ENCODE results near the gene MRPL4. TPM values are rescaled to one million over a fixed set of nuclear protein-coding genes. Genes with fewer than 3 reads are reported as not detected.

MRPL4 gene
- total RNA-seq, 1 experiment from 2014 or later = 99.3 TPM

DNA sequence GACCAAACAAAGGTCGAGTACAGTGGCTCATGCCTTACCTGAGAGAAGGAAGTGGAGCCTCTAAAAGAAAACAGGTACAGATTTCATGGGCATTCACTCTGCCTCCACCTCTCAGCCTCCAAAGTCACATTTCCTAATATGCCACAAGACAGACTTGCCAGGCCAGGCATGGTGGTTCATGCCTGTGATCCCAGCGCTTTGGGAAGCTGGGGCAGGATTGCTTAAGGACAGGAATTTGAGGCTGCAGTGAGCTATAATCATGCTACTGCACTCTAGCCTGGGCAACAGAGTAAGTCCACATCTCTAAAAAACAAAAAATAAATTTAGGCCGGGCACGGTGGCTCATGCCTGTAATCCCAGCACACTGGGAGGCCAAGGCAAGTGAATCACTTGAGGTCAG lies 46.4 kb upstream of the MRPL4 start:
- H3K4ac ChIP-seq (ENCODE audit: low read depth, low read length) = no peak overlapping the region
- H2BK12ac ChIP-seq (ENCODE audit: insufficient read length, low read depth, low read length) = no peak overlapping the region
- peaks cover 14% of the 10 kb centered on the region in 2 experiments for H3K4me1 Mint-ChIP-seq
- H2AFZ ChIP-seq (ENCODE audit: low read length) = no peak overlapping the region
- H3K23me2 ChIP-seq (ENCODE audit: insufficient read length, low read depth, low read length, poor library complexity, severe bottlenecking) = no peaks in the 10 kb centered on the region
- no peak overlapping the region for H2BK5ac ChIP-seq (ENCODE audit: insufficient read length, low read length)
- H4K91ac ChIP-seq (ENCODE audit: insufficient read length, low read depth, low read length) = no peak overlapping the region
- H3K79me1 ChIP-seq (ENCODE audit: insufficient read depth, low read depth, low read length, poor library complexity, severe bottlenecking) = no peaks in the 10 kb centered on the region
- no peak overlapping the region for H3K18ac ChIP-seq (ENCODE audit: insufficient read length, low read depth, low read length)
- H3K9ac ChIP-seq (ENCODE audit: extremely low read depth, insufficient read length, low read length) = no peak overlapping the region
- H3K4me3 Mint-ChIP-seq = no peak overlapping the region
- no peaks in the 10 kb centered on the region for H3K9me3 ChIP-seq (ENCODE audit: control insufficient read depth, low read depth, low read length)
- H3K4me1 ChIP-seq (ENCODE audit: insufficient read depth, low read length) = 0 out of 2 replicates have a peak, but pooled peaks cover 2% of the 10 kb centered on the region
- H3K56ac ChIP-seq (ENCODE audit: insufficient read length, low read depth, low read length) = no peak overlapping the region
- H3T11ph ChIP-seq (ENCODE audit: low read length) = no peak overlapping the region
- H3K9me3 Mint-ChIP-seq = peaks cover 6 to 8% of the 10 kb centered on the region in 2 experiments; a peak in 2 of 5 replicates
- H4K8ac ChIP-seq (replicated peaks; ENCODE audit: insufficient read length, low read depth, low read length) = no peak overlapping the region
- no peak overlapping the region for H3K14ac ChIP-seq (ENCODE audit: insufficient read depth, low read length)
- H3K23ac ChIP-seq (ENCODE audit: insufficient read length, low read depth, low read length) = no peak overlapping the region
- H3K27ac Mint-ChIP-seq = no peak overlapping the region; a peak in 1 of 7 replicates
- TF ChIP-seq, protein P1, sequence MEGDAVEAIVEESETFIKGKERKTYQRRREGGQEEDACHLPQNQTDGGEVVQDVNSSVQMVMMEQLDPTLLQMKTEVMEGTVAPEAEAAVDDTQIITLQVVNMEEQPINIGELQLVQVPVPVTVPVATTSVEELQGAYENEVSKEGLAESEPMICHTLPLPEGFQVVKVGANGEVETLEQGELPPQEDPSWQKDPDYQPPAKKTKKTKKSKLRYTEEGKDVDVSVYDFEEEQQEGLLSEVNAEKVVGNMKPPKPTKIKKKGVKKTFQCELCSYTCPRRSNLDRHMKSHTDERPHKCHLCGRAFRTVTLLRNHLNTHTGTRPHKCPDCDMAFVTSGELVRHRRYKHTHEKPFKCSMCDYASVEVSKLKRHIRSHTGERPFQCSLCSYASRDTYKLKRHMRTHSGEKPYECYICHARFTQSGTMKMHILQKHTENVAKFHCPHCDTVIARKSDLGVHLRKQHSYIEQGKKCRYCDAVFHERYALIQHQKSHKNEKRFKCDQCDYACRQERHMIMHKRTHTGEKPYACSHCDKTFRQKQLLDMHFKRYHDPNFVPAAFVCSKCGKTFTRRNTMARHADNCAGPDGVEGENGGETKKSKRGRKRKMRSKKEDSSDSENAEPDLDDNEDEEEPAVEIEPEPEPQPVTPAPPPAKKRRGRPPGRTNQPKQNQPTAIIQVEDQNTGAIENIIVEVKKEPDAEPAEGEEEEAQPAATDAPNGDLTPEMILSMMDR (conservative IDR thresholded peaks at IDR 0.05) = no peak
- H2BK120ac ChIP-seq (ENCODE audit: low read depth, low read length, poor library complexity, severe bottlenecking) = no peak overlapping the region
- H3K27me3 Mint-ChIP-seq (ENCODE audit: low read depth) = peaks cover 7% of the 10 kb centered on the region; the same call in 1 of the 2 replicates
- H3K27ac ChIP-seq (ENCODE audit: insufficient read length, low read depth, low read length) = no peak overlapping the region
- H4K20me1 ChIP-seq (ENCODE audit: control insufficient read depth, insufficient read depth, insufficient read length) = no peaks in the 10 kb centered on the region
- no peak overlapping the region for H2BK15ac ChIP-seq (ENCODE audit: low read depth, low read length)
- no peaks in the 10 kb centered on the region; a peak in 1 of 7 replicates for H3K36me3 Mint-ChIP-seq (ENCODE audit: insufficient read depth in 1 of 3, low read depth in 3 of 3)
- H3K27me3 ChIP-seq (ENCODE audit: insufficient read depth, low read length) = no peaks in the 10 kb centered on the region
- no peaks in the 10 kb centered on the region for H3K79me2 ChIP-seq (ENCODE audit: insufficient read depth, low read length)
- H4K5ac ChIP-seq (ENCODE audit: insufficient read length, low read depth, low read length) = no peak overlapping the region
- DNase-seq = no peak
- no peak overlapping the region for H2BK20ac ChIP-seq (ENCODE audit: low read depth, low read length, poor library complexity, severe bottlenecking)
- H2AK5ac ChIP-seq (ENCODE audit: insufficient read length, low read length) = no peak overlapping the region
- no peak overlapping the region for H3K4me2 ChIP-seq (ENCODE audit: insufficient read depth, insufficient read length, low read length)
- WGBS (ENCODE audit: extremely low coverage, insufficient read length, low lambda C conversion rate) = no CpG with 5 or more reads among the region's 4 CpGs

All from H9 (cell line).